ENCODE results near the gene THSD7B.
"Not testable (repeated sequence)": the region's sequence is repeated elsewhere in the genome, so short reads cannot be mapped to it uniquely, and the experiment has no call there.

Gene THSD7B

GRCh38 chr2:137039482-137040152 lies 274.3 kb downstream of the THSD7B start:
- no peak for TF ChIP-seq CTCF (IDR thresholded peaks at IDR 0.05; ENCODE audit: low read depth, low read length, missing control alignments)

GRCh38 chr2:137047369-137047768 lies 282.0 kb downstream of the THSD7B start:
- no peak for DNase-seq (ENCODE audit: low read depth)
- no peak overlapping the region for H3K4me3 ChIP-seq (ENCODE audit: low read depth, low read length)
- no peak for TF ChIP-seq CTCF (IDR thresholded peaks at IDR 0.05; ENCODE audit: low read depth, low read length, missing control alignments)

More at GRCh38 chr2:137039482-137040152, 274.3 kb downstream of the THSD7B start:
- no peak overlapping the region for H3K4me3 ChIP-seq (ENCODE audit: low read depth, low read length)
- DNase-seq (ENCODE audit: low read depth) = no peak

- TF ChIP-seq CTCF (IDR thresholded peaks at IDR 0.05; ENCODE audit: low read depth, low read length, missing control alignments) = no peak
- no peak overlapping the region for H3K4me3 ChIP-seq (ENCODE audit: low read depth, low read length)
- DNase-seq (ENCODE audit: low read depth) = no peak
Measured at GRCh38 chr2:137048455-137048854, 283.1 kb downstream of the THSD7B start.

GRCh38 chr2:137049518-137049917 lies 284.2 kb downstream of the THSD7B start:
- DNase-seq (ENCODE audit: low read depth) = no peak
- no peak overlapping the region for H3K4me3 ChIP-seq (ENCODE audit: low read depth, low read length)
- TF ChIP-seq CTCF (IDR thresholded peaks at IDR 0.05; ENCODE audit: low read depth, low read length, missing control alignments) = no peak

GRCh38 chr2:137050949-137051348 lies 285.6 kb downstream of the THSD7B start:
- peak; percentile 29 for TF ChIP-seq CTCF (IDR thresholded peaks at IDR 0.05; ENCODE audit: low read depth, low read length, missing control alignments)
- H3K4me3 ChIP-seq (ENCODE audit: low read depth, low read length) = no peak overlapping the region
- DNase-seq (ENCODE audit: low read depth) = no peak

- no peak for TF ChIP-seq CTCF (IDR thresholded peaks at IDR 0.05; ENCODE audit: low read depth, low read length, missing control alignments)
- no peak overlapping the region for H3K4me3 ChIP-seq (ENCODE audit: low read depth, low read length)
- no peak for DNase-seq (ENCODE audit: low read depth)
Measured at GRCh38 chr2:137051778-137052398, 286.5 kb downstream of the THSD7B start.

GRCh38 chr2:137056704-137057103 lies 291.4 kb downstream of the THSD7B start:
- no peak overlapping the region for H3K4me3 ChIP-seq (ENCODE audit: low read depth, low read length)
- DNase-seq (ENCODE audit: low read depth) = no peak
- no peak for TF ChIP-seq CTCF (IDR thresholded peaks at IDR 0.05; ENCODE audit: low read depth, low read length, missing control alignments)

- H3K4me3 ChIP-seq (ENCODE audit: low read depth, low read length); DNase-seq (ENCODE audit: low read depth): not testable (repeated sequence)
Measured at GRCh38 chr2:137076111-137076765, 310.9 kb downstream of the THSD7B start.

All from GM12864 (cell line).